ENCODE data around the gene ADIG. TPM values are rescaled to one million over a fixed set of nuclear protein-coding genes. Genes with fewer than 3 reads are reported as not detected.

The ADIG gene
- polyA plus RNA-seq, 3 donors from 2014 or later, result not detected

- H3K36me3 Mint-ChIP-seq, result no peaks in the 10 kb centered on the region
- no peak for DNase-seq
- H3K27ac Mint-ChIP-seq, result no peak within 1 kb of the TSS
- peaks cover 16 to 28% (median 18%) of the 10 kb centered on the region in 3 donors for H3K27me3 Mint-ChIP-seq (ENCODE audit: low read depth in 3 of 3)
- peaks cover 0 to 4% of the 10 kb centered on the region in 2 donors for H3K4me1 Mint-ChIP-seq
- H3K9me3 Mint-ChIP-seq, result no peaks in the 10 kb centered on the region
- H3K4me3 Mint-ChIP-seq, result no peak within 1 kb of the TSS
Observed at GRCh38 chr20:38601216-38602184, 20.5 kb downstream of the ADIG start, which contains the start of gene ARHGAP40. ARHGAP40 (plus strand) TSS chr20:38601809.

GRCh38 chr20:38602185-38602581 lies 21.2 kb downstream of the ADIG start:
- Mint-ChIP-seq H3K27ac (no peak overlapping the region), H3K4me3 (no peak overlapping the region), H3K4me1 (peaks cover 0 to 4% of the 10 kb centered on the region in 2 donors), H3K9me3 (no peaks in the 10 kb centered on the region), H3K27me3 (ENCODE audit: low read depth in 3 of 3) (peaks cover 16 to 29% (median 17%) of the 10 kb centered on the region in 3 donors), H3K36me3 (no peaks in the 10 kb centered on the region)
- DNase-seq, result no peak

- no peak for DNase-seq
- Mint-ChIP-seq H3K27me3 (ENCODE audit: low read depth in 3 of 3) (peaks cover 17 to 25% (median 18%) of the 10 kb centered on the region in 3 donors), H3K36me3 (no peaks in the 10 kb centered on the region), H3K4me3 (no peak overlapping the region), H3K27ac (no peak overlapping the region), H3K4me1 (peaks cover 0 to 4% of the 10 kb centered on the region in 2 donors), H3K9me3 (no peaks in the 10 kb centered on the region)
Observed at GRCh38 chr20:38603286-38603685, 22.3 kb downstream of the ADIG start.

GRCh38 chr20:38604873-38605303 lies 23.9 kb downstream of the ADIG start:
- peaks cover 17 to 23% (median 19%) of the 10 kb centered on the region in 3 donors for H3K27me3 Mint-ChIP-seq (ENCODE audit: low read depth in 3 of 3)
- H3K4me3 Mint-ChIP-seq, result no peak overlapping the region
- H3K9me3 Mint-ChIP-seq, result no peaks in the 10 kb centered on the region
- DNase-seq, result no peak
- H3K27ac Mint-ChIP-seq, result no peak overlapping the region
- no peaks in the 10 kb centered on the region for H3K36me3 Mint-ChIP-seq
- H3K4me1 Mint-ChIP-seq, result peaks cover 0 to 4% of the 10 kb centered on the region in 2 donors

- no peak for DNase-seq
- H3K4me3 Mint-ChIP-seq, result no peak overlapping the region
- H3K27ac Mint-ChIP-seq, result no peak overlapping the region
- no peaks in the 10 kb centered on the region for H3K36me3 Mint-ChIP-seq
- no peaks in the 10 kb centered on the region for H3K4me1 Mint-ChIP-seq
- H3K9me3 Mint-ChIP-seq, result no peaks in the 10 kb centered on the region
- peaks cover 7 to 14% (median 9%) of the 10 kb centered on the region in 3 donors for H3K27me3 Mint-ChIP-seq (ENCODE audit: low read depth in 3 of 3)
Observed at GRCh38 chr20:38607351-38607750, 26.4 kb downstream of the ADIG start.

- H3K4me1 Mint-ChIP-seq, result no peaks in the 10 kb centered on the region
- H3K36me3 Mint-ChIP-seq, result no peaks in the 10 kb centered on the region
- H3K9me3 Mint-ChIP-seq, result no peaks in the 10 kb centered on the region
- H3K27ac Mint-ChIP-seq, result no peak overlapping the region
- peaks cover 6 to 16% (median 11%) of the 10 kb centered on the region in 3 donors for H3K27me3 Mint-ChIP-seq (ENCODE audit: low read depth in 3 of 3)
- H3K4me3 Mint-ChIP-seq, result no peak overlapping the region
- no peak for DNase-seq
Observed at GRCh38 chr20:38608188-38608587, 27.2 kb downstream of the ADIG start.

GRCh38 chr20:38609815-38610214 lies 28.8 kb downstream of the ADIG start:
- Mint-ChIP-seq H3K36me3 (no peaks in the 10 kb centered on the region), H3K27ac (no peak overlapping the region), H3K4me3 (no peak overlapping the region), H3K27me3 (ENCODE audit: low read depth in 3 of 3) (peaks cover 5 to 17% (median 11%) of the 10 kb centered on the region in 3 donors), H3K9me3 (no peaks in the 10 kb centered on the region), H3K4me1 (no peaks in the 10 kb centered on the region)
- no peak for DNase-seq

GRCh38 chr20:38610521-38610920 lies 29.5 kb downstream of the ADIG start:
- no peaks in the 10 kb centered on the region for H3K36me3 Mint-ChIP-seq
- H3K4me1 Mint-ChIP-seq, result no peaks in the 10 kb centered on the region
- H3K27me3 Mint-ChIP-seq (ENCODE audit: low read depth in 3 of 3), result peaks cover 0 to 14% (median 11%) of the 10 kb centered on the region in 3 donors
- no peaks in the 10 kb centered on the region for H3K9me3 Mint-ChIP-seq
- H3K27ac Mint-ChIP-seq, result no peak overlapping the region
- no peak for DNase-seq
- H3K4me3 Mint-ChIP-seq, result no peak overlapping the region

- no peak overlapping the region for H3K27ac Mint-ChIP-seq
- H3K9me3 Mint-ChIP-seq, result no peaks in the 10 kb centered on the region
Observed at GRCh38 chr20:38612751-38613515, 31.9 kb downstream of the ADIG start.

GRCh38 chr20:38615283-38615682 lies 34.3 kb downstream of the ADIG start:
- no peak overlapping the region for H3K4me3 Mint-ChIP-seq
- H3K36me3 Mint-ChIP-seq, result no peaks in the 10 kb centered on the region
- no peak for DNase-seq
- peaks cover 7 to 16% (median 8%) of the 10 kb centered on the region in 3 donors for H3K27me3 Mint-ChIP-seq (ENCODE audit: low read depth in 3 of 3)
- no peaks in the 10 kb centered on the region for H3K4me1 Mint-ChIP-seq
- no peaks in the 10 kb centered on the region for H3K9me3 Mint-ChIP-seq
- H3K27ac Mint-ChIP-seq, result no peak overlapping the region

More at GRCh38 chr20:38612751-38613515, 31.9 kb downstream of the ADIG start:
- peaks cover 1 to 11% (median 9%) of the 10 kb centered on the region in 3 donors for H3K27me3 Mint-ChIP-seq (ENCODE audit: low read depth in 3 of 3)
- DNase-seq, result no peak
- H3K4me1 Mint-ChIP-seq, result no peaks in the 10 kb centered on the region
- no peak overlapping the region for H3K4me3 Mint-ChIP-seq
- no peaks in the 10 kb centered on the region for H3K36me3 Mint-ChIP-seq

- Mint-ChIP-seq H3K27ac (no peak overlapping the region), H3K4me3 (no peak overlapping the region), H3K4me1 (no peaks in the 10 kb centered on the region), H3K36me3 (no peaks in the 10 kb centered on the region), H3K27me3 (ENCODE audit: low read depth in 3 of 3) (peaks cover 7 to 18% (median 8%) of the 10 kb centered on the region in 3 donors), H3K9me3 (no peaks in the 10 kb centered on the region)
- DNase-seq, result no peak
Observed at GRCh38 chr20:38616457-38616856, 35.5 kb downstream of the ADIG start.

GRCh38 chr20:38617011-38617829 lies 36.2 kb downstream of the ADIG start:
- no peak for DNase-seq
- no peak overlapping the region for H3K27ac Mint-ChIP-seq
- H3K4me3 Mint-ChIP-seq, result no peak overlapping the region
- no peaks in the 10 kb centered on the region for H3K4me1 Mint-ChIP-seq
- H3K36me3 Mint-ChIP-seq, result no peaks in the 10 kb centered on the region
- peaks cover 7 to 15% (median 8%) of the 10 kb centered on the region in 3 donors for H3K27me3 Mint-ChIP-seq (ENCODE audit: low read depth in 3 of 3)
- no peaks in the 10 kb centered on the region for H3K9me3 Mint-ChIP-seq

GRCh38 chr20:38617830-38618196 lies 36.8 kb downstream of the ADIG start:
- H3K27ac Mint-ChIP-seq, result no peak overlapping the region
- peaks cover 3 to 12% (median 10%) of the 10 kb centered on the region in 3 donors for H3K27me3 Mint-ChIP-seq (ENCODE audit: low read depth in 3 of 3)
- H3K4me3 Mint-ChIP-seq, result no peak overlapping the region
- no peak for DNase-seq
- H3K4me1 Mint-ChIP-seq, result no peaks in the 10 kb centered on the region
- no peaks in the 10 kb centered on the region for H3K9me3 Mint-ChIP-seq
- H3K36me3 Mint-ChIP-seq, result no peaks in the 10 kb centered on the region
